GM19240 (cell line): Measurements from ENCODE around the gene SLC39A11.
"Not testable (repeated sequence)": the region's sequence is repeated elsewhere in the genome, so short reads cannot be mapped to it uniquely, and the experiment has no call there.

Source experiments
- DNase-seq: peaks from one replicate; pipeline ENCODE4 v3.0.0; 2011; ENCODE audit warnings: low spot score; ENCODE audit not compliant: insufficient read length

SLC39A11 gene

DNA sequence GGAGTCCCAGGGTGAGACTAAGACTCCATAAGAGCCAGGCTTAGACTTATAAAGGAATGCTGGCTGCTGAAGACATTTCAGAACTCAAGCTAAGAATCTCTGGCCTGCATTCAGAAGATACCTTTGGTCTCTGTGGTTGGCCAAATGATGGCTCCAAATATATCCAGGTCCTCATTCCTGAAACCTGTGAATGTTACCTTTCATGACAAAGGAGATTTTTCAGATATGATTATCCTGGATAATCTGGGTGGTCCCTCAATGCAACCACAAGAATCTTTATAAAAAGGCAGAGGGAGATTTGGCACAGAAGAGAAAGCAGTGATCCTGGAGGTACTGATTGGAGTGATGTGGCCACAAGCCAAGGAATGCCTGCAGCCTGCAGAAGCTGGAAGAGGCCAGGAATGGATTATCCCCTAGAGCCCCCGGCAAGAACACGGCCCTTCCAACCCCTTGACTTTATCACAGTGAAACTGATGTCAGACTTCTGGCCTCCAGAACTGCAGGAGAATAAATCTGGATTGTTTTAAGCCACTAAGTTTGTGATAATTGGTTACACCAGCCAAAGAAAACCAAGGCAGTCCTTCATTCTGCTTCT, 253.3 kb downstream of the SLC39A11 start:
- DNase-seq: no peak

DNA sequence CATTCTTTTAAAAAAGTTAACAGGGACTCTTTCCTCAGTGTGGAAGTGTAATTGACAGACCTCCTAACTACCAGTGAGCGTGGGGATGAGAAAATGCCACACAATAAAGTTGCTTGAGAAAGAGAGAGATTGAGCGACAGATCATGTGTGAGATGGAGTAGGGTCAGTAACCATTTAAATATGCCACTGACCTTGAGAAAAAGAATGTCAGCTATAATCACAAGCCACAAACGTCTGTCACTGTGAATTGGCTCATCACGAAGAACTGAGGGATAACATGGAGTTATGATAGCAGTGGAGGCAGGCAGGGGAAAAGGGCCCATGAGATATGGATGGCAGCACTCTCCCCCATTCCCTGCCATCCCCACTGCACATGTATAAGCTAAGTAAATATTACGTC, 253.9 kb downstream of the SLC39A11 start:
- no peak for DNase-seq

DNA sequence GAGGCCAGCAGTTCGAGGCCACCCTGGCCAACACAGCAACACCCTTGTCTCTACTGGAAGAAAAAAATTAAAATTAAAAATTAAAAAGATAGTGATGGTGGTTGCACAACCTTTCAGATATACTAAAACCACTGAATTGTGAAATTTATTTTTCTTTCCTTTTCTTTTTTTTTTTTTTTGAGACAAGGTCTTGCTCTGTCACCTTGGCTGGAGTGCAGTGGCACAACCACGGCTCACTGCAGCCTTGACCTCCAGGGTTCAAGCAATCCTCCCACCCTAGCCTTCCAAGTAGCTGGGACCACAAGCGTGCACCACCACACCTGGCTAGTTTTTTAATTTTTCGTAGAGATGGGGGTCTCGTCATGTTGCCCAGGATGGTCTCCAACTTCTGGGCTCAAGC, 254.4 kb downstream of the SLC39A11 start:
- DNase-seq: no peak

DNA sequence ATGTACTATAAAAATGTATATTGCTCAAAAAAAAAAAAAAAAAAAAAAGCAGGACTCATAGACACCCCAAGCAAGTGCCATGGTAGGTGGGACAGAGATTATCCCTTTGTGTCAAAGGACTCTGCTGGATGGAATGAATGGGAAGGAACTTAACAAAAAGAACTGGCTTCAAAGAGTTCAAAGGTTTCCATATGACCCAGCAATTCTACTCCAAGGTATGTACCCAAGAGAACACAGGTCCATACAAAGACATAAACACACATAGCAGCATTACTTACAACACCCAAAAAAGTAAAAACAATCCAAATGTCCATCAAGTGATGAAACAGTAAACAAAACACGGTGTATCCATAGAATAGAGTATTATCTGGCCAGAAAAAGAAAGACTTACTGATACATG, 255.2 kb downstream of the SLC39A11 start:
- DNase-seq: no peak

DNA sequence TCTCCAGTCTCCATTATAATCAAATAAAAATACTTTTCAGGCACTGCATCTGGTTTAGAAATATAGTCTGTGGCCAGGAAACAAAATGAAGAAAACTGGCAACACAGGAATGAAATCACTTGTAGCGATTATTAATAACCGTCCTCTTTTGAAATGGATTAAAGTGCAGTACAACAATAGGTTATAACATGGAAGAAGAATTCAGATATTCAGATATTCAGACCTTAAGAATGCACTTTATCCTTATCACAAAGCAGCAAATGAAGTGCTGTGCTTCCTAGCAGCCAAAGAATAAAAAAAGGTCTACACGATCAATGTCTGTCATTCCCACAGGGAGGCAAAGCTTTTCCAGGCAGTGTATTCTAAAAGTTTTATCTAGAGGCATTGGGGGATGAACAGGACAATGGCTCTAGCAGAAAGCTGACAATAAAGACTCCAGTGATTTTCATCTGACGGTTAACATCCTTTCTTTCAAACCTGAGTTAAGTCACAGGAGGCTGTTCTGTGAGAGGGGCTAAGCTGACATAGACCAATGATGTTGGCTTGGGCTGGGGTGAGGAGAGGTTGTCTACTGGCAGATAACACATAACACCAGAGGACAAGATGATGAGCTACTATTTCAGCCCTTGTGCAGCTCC, 259.2 kb downstream of the SLC39A11 start:
- no peak for DNase-seq

DNA sequence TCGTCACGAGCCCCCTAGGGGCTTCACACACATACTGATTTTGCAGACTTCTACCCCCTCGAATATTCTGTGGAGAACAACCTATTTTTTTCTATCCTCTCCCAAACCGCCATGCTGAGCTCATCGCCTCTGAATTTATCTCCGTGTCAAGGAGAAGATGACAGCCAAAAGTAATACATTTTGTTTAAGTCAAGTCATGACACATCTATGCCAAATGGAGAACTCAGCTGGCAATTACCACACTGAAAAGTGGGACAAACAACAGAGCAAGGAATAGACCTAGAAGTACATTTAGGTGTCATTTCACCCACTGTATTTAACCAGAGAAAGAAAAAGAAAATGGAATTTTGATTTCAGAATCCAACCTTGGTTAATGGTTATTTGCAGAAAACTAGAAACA, 260.2 kb downstream of the SLC39A11 start:
- DNase-seq: no peak

DNA sequence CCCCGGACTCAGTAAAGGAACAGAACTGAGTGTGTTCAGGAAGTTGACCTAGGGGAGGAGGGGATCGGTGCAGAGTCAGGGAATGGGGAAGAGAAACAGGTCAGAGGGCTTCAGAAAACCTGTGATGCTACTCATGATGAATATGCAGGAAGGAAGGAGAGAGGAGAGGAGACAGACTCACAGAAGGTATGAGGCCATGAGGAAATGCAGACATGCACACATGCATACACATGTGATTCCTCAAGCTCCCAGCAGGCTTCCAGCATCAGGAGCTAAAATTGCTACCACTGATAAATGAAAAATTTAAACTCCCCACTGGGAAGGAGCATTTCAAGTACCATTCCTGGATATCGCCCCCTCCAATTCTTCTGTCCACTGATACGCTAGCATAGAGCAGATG, 262.6 kb downstream of the SLC39A11 start:
- DNase-seq: no peak

DNA sequence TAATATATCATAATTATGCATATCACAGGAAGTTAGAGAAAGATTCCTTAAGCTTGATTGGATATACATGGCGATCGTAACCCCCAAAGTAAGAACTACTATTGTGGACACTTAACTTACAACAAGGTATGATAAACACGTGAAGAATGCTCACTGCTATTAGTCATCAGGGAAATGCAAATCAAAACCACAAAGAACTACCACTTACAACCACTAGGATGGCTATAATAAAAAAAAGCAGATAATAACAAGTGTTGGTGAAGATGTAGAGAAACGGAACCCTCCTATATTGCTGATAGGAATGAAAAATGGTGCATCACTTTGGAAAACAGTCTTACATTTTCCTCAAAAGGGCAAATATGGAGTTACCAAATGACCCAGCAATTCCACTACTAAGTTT, 265.9 kb downstream of the SLC39A11 start:
- no peak for DNase-seq

DNA sequence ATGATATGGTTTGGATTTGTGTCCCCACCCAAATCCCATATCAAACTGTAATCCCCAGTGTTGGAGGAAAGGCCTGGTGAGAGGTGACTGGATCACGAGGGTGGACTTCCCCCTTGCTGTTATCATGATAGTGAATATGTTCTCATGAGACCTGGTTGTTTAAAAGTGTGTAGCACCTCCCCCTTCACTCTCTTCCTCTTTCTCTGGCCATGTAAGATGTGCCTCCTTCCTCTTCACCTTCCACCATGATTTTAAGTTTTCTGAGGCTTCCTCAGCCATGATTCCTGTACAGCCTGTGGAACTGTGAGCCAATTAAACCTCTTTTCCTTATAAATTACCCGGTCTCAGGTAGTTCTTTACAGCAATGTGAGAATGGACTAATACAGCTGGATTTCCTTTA, 266.4 kb downstream of the SLC39A11 start:
- not testable (repeated sequence) for DNase-seq

DNA sequence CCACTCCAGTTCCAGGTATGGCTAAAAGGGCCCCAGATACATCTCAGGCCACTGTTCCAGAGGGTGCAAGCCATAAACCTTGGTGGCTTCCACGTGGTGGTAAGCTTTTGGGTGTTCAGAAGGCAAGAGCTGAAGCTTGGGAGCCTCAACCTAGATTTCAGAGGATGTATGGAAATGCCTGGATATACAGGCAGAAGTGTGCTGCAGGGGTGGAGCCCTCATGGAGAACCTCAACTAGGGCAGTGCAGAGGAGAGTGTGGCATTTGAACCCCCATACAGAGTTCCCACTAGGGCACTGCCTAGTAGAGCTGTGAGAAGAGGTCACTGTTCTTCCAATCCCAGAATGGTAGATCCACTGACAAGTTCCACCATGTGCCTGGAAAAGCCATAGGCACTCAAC, 267.3 kb downstream of the SLC39A11 start:
- DNase-seq: no peak

DNA sequence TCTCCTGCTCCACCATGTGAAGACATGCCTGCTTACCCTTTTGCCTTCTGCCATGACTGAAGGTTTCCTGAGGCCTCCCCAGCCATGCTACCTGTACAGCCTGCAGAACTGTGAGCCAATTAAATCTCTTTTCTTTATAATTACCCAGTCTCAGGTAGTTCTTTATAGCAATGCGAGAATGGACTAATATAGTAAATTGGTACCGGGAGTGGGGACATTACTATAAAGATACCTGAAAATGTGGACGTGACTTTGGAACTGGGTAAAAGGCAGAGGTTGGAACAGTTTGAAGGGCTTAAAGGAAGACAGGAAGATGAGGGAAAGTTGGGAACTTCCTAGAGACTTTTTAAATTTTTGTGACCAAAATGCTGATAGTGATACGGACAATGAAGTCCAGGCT, 268.2 kb downstream of the SLC39A11 start:
- not testable (repeated sequence) for DNase-seq

DNA sequence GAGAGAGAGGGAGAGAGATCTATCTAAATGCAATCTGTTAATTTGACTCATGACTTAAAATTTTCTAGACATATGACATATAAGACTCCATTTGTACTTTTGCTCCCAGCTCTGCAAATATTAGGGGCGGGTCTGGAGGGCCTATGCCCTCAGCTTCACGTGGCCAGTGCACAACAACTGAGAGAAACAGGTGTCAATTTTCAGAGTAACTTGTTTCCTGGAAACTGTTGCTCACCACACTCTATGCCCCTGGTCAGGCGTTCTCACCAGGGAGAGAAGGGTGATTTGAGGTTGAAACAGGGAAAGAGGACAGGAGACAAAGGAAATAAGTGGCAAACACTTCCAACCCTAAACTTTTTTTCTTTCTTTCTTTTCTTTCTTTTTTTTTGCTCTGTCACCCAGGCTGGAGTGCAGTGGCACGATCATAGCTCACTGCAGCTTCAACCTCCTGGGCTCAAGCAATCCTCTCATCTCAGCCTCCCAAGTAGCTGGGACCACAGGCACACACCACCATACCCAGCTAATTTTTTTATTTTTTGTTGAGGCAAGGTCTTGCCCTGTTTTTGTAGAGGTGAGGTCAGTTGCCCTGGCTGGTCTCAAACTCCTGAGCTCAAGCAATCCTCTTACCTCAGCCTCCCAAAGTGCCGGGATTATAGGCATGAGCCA, 270.0 kb downstream of the SLC39A11 start:
- DNase-seq: no peak

DNA sequence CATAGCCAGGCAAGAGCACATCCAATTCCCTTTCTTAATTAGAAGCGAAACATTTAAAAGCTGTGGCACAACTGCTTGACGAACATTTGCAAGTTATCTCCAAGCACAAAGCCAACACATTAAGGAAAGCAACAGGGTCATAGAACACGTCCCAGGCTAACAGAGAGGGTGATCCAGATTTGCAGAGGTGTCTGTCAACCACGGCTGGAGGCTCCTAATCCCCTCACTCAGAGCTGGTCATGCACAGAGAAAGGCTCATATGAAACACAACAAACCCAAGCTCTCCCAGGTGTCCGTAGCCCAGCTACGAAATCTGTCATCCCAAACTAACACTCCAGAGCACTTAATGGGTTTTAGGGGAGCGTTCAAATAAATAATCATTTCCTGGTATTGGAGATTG, 276.1 kb downstream of the SLC39A11 start:
- no peak for DNase-seq

DNA sequence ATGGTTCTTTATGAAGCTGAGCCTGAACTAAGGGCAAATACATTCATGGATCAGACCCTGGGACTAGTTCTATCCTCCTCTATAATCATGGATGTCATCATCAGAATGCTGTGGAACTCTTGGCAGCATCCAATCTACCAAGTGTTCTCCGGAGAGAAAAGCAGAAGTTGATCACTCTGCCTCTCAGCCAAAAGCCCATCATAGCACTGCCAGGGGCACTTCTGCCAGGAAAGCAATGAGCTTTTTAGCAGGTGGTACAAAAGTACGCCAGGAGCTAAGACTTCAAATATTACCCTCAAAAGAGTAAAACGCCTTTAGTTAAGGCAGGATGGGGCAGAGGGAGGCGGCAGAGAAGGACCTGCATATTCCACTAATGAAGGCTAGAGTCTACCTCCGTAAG, 279.0 kb downstream of the SLC39A11 start:
- no peak for DNase-seq

DNA sequence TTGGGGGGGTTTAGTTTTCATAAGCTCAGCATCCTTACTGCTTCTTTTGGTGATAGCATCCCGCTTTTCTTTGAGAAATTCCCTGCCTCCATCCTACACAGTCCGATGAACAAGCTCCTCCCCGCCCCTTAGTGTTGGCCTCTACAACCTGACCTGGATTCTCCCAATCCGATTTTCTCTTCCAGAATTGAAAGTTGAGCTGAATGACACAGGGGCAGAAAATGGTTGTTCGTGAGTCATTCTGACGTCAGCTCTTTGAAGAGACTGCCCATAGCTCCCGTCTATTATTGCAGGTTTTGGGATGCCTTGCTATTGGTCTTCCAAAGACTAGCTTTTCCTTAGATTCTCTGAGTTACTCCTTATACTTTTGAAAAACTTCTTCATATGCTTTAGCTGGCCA, 279.7 kb downstream of the SLC39A11 start:
- DNase-seq: no peak

DNA sequence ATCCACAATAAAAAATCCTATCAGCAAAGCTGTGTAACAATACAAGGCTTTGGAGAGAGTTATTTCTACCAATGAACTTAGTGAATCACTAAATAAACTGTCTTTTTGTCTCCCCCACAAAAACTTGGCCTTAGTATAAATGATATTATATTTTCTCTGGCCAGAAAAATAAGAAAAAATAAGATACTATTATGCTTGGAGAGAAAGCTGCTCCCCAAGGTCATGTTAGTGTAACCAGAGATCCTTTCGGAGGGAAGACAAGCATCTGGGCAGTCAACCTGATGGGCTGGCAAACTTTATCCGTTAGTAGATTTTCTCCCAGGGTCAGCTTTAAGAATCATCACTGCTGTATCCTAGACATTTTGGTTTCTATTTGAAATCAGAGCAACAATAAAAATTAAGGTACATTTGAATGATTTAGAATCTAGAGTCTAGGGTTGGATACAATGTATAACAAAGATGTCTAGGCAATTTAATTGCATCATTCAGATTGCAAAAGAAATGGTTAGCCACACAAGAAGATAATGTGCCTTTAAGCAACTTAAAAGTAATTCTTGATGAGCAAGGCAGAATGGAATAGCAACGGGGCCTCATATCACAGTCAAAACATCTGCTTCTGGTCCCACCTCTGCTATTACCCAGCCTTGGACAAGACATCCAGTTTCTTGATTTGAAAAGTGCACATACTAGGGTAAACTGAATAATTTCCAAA, 280.4 kb downstream of the SLC39A11 start:
- no peak for DNase-seq

DNA sequence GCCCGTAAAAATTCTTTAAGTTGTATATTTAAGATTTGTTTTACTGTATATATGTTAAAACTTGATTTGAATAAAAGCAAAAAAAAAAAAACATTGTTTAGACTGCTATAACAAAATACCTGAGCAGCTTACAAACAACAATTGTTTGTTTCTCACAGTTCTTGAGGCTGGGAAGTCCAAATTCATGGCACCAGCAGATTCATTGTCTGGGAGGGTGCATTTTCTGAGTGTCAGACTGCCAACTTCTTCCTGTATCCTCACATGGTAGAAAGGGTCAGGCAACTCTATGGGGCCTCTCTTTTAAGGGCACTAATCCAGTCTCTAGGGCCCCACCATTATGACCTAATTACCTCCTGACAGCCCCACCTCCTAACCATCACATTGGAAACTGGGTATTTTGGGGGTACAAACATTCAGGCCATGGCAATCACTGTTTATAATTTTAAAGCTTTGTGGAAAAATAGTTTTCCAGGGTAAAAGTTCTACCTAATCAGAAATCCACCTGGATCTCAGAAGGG, 281.4 kb downstream of the SLC39A11 start:
- no peak for DNase-seq

DNA sequence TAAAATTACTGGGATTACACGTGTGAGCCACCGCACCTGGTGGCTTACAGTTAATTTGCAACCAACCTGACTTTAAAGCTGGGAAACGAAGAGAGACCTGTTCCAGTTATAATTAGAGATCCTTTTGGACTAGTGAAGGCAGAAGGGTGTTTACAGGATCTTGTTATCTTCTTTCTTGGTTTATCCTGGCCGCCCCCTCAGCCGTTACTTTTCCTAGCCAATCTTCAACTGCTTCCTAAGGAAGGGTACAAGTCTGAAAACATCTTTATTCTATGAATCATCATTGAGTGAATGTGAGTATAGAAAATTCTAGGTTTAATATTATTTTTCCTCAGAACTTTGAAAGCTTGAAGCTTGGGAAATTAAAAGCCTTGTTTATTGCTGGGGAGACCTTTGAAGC, 286.5 kb downstream of the SLC39A11 start:
- DNase-seq: no peak

DNA sequence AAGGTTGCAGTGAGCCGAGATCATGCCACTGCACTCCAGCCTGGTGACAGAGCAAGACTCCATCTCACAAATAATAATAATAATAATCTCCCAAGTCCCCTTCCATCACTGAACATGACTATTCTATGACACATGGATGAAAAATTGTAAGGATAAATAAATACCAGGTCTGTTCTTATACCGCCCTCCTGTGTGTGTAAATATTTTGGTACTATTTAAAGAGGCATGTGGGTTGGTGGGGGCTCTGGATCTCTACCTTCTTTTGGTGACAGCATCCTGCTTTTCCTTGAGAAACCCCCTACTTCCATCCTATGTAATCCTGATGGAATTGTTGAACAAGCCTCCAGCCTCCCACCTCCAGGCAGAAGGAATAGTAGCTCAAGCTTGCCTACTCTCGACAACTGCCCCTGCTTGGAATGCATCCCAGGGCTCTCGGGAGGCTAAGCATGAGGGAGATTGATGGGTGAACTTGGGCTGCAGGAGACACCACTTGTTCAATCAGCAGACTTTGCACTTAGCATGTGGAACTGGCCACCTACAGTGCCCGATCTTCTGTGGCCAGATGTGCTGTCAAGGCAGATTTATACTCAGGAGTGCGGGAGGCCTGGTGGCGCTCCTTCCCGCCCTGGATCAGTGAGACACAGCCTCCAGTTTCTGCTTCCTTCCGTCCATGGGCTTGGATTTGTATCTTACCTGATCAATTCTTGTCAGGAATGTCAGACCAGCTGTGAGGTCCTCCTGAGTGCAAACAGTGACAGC, 287.4 kb downstream of the SLC39A11 start:
- DNase-seq: no peak

DNA sequence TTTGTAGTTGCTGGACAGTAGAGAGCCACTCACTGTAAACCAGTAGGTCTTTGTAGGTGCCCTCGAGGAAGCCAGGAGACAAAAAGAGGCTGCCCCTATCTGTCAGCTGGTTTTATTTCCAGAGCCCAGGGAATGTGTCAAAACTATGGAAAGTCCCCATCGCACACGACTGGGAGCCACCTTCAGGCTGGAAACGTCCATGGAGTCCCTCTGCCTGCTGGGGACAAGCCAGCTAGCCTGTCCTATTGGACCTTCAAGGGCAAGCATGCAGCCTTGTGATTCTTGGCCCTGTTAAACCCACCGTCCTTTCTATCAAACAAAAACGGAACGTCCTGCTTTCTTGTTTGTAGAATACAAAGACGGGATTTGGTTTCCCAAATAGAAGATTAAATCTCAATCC, 289.8 kb downstream of the SLC39A11 start:
- DNase-seq: no peak

DNA sequence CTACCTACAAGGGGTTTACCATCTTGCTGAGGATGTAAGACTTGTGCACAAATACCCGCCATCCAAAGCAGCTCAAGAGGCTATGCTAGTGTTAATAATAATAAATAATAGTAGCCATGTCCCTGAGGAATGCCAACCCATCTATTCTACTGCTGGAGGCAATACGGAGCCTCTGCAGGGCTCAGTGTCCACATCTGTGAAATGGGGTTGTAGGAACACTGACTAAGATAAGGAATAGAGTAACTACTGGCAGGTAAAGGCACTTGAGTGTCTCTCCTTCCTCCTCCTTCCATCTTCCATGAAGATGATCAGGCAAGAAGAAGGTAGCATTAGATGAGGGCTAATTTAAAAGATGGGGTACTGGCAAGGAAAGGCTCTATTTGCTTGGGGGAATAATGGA, 295.3 kb downstream of the SLC39A11 start:
- no peak for DNase-seq
